Heart right ventricle (tissue), 16 donors: ENCODE results near the gene ADPRS. TPM values are rescaled to one million over a fixed set of nuclear protein-coding genes. Genes with fewer than 3 reads are reported as not detected.

Experiments used
- ATAC-seq, 8 donors: fragments of 200-7000 bp; cut with Tn5 transposase; one replicate each; pipeline ENCODE4 v1.9.1; 2020; ENCODE audit warnings: mild to moderate bottlenecking in 8 of 8, moderate library complexity in 8 of 8, moderate number of reproducible peaks in 1 of 8
- DNase-seq, 2 donors: peaks; one replicate each; pipeline ENCODE4 v3.0.0-alpha.2; 2020
- H3K27ac ChIP-seq, 10 donors: fragments of 200-600 bp; sonication (generic) in 2 of 10; one replicate each; pipeline versions ENCODE4 v1.5.0 to v1.8.0; 2020 to 2022; ENCODE audit warnings: mild to moderate bottlenecking in 3 of 10
- H3K27me3 ChIP-seq, 7 donors: fragments of 200-600 bp; one replicate each; pipeline ENCODE4 v1.8.0; 2021 to 2022; ENCODE audit warnings: mild to moderate bottlenecking in 2 of 7
- H3K36me3 ChIP-seq, 9 donors: fragments of 200-600 bp; sonication (generic) in 1 of 9; one replicate each; pipeline versions ENCODE4 v1.5.0 to v1.8.0; 2020 to 2022; ENCODE audit warnings: mild to moderate bottlenecking in 2 of 9
- H3K4me1 ChIP-seq, 9 donors: fragments of 200-600 bp; sonication (generic) in 1 of 9; one replicate each; pipeline versions ENCODE4 v1.5.0 to v1.8.0; 2020 to 2022; ENCODE audit warnings: mild to moderate bottlenecking in 4 of 9
- H3K4me3 ChIP-seq, 10 donors: fragments of 200-600 bp; sonication (generic) in 2 of 10; one replicate each; pipeline versions ENCODE4 v1.5.0 to v1.8.0; 2020 to 2022; ENCODE audit warnings: mild to moderate bottlenecking in 7 of 10, moderate library complexity in 2 of 10
- H3K9me3 ChIP-seq, 11 donors: fragments of 200-600 bp in 10 of 11; sonication (generic) in 2 of 11; one replicate each; pipeline versions ENCODE4 v1.5.0 to v1.8.0; 2013 to 2022; ENCODE audit warnings: mild to moderate bottlenecking in 2 of 11, control low read depth in 1 of 11, moderate library complexity in 1 of 11
- WGBS, 2 donors: extraction: QIAGEN DNeasy Blood & Tissue Kit; methylation state at CpG; one replicate each; pipeline ENCODE4 v1.1.7; 2013; ENCODE audit warnings: inconsistent platforms in 1 of 2; 5-methylcytosine and 5-hydroxymethylcytosine counted together
- intact Hi-C, 10 donors: fragments of 100-400 bp; cut with DNase I; formaldehyde crosslinking; loops; one replicate each; pipeline versions ENCODE4 v1.11.1 to v1.14.2; 2022
- long read RNA-seq, 3 donors: library from polyadenylated mRNA; unstranded; transcript quantifications; one replicate each; pipeline ENCODE4 v2.0.0, GENCODE V29; 2020 to 2021
- polyA plus RNA-seq, 2 donors: library from polyadenylated mRNA; stranded (reverse); fragments of 200-250 nt; gene quantifications; one replicate each; pipeline ENCODE4 v1.2.3, GENCODE V29; 2013
- total RNA-seq, 10 donors: library from RNA; stranded (reverse); fragmentation: NEBNext Ultra II Directional in 3 of 10; extraction: Animal tissue kit (Norgen Biotek cat#: 25700) in 3 of 10; gene quantifications; one replicate each; pipeline versions ENCODE4 v1.2.1 to v1.2.4, GENCODE V29; 2021 to 2023
- TF ChIP-seq, protein P1 (sequence below), 9 donors: fragments of 200-600 bp; sonication (generic) in 2 of 9; IDR thresholded peaks; one replicate each; pipeline versions ENCODE4 v1.5.0 to v1.8.0; 2021 to 2022; ENCODE audit warnings: antibody characterized with exemption in 9 of 9, mild to moderate bottlenecking in 5 of 9, moderate library complexity in 1 of 9
- donor health status: Arrhythmogenic right ventricular cardiomyopathy.
- donor health status: ischemic (EF 13 %, LVEDD 7.1; RV severe dilation, severe dysfunction).
- donor health status: healthy with polysubstance abuse.
- donor health status: DM: no; HTN: yes; CAD: no.
- donor health status: DM: no; HTN: no; CAD: no.
- donor health status: ischemic (EF 25% LVEDD 6.9; RV normal size, moderate dysfunction).
- donor health status: ischemic (EF 25% LVEDD 5.7; RV mildly dilated, moderate dysfunction).
- donor health status: healthy.
- donor health status: DM: yes; HTN: yes; CAD: no.
- donor health status: Ischemic cardiomyopathy.
- donor health status: ischemic (EF 35%, LVEDD 5.7; RV mildly dilated, moderate dysfunction).
- donor health status: nonischemic (EF 11% LVEDD 7.7; RV severe dilation, severe dysfunction).
- donor health status: DM: yes; HTN: yes; CAD: no.
- donor health status: PGD.
- donor health status: ischemic (EF 29% LVEDD 5.4; RV normal size, mild dysfunction).
- donor health status: nonischemic (EF 23%, LVEDD 6.1; RV moderate dilation, normal function).

ADPRS gene, protein sequence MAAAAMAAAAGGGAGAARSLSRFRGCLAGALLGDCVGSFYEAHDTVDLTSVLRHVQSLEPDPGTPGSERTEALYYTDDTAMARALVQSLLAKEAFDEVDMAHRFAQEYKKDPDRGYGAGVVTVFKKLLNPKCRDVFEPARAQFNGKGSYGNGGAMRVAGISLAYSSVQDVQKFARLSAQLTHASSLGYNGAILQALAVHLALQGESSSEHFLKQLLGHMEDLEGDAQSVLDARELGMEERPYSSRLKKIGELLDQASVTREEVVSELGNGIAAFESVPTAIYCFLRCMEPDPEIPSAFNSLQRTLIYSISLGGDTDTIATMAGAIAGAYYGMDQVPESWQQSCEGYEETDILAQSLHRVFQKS
- total RNA-seq (10 to 100 TPM; 11.0 to 24.3 (median 15.6) TPM), polyA plus RNA-seq (10 to 100 TPM; 18.9 to 23.0 TPM)
- long read RNA-seq, donor 1, transcript ADPRHL2-201 (6 exons, 1,668 nt) = major isoform, 31 of 42 reads
- long read RNA-seq, donor 1, partial matches to known transcripts = 9 of 42 reads
- long read RNA-seq, donor 1, other reads (novel, unspliced or antisense) = 2 of 42 reads
- long read RNA-seq, donor 2, transcript ADPRHL2-201 (6 exons, 1,668 nt) = major isoform, 44 of 48 reads
- long read RNA-seq, donor 2, partial matches to known transcripts = 2 of 48 reads
- long read RNA-seq, donor 2, other reads (novel, unspliced or antisense) = 2 of 48 reads
- long read RNA-seq, donor 3, transcript ADPRHL2-201 (6 exons, 1,668 nt) = major isoform, 81 of 87 reads
- long read RNA-seq, donor 3, partial matches to known transcripts = 5 of 87 reads
- long read RNA-seq, donor 3, other reads (novel, unspliced or antisense) = 1 of 87 reads

DNA sequence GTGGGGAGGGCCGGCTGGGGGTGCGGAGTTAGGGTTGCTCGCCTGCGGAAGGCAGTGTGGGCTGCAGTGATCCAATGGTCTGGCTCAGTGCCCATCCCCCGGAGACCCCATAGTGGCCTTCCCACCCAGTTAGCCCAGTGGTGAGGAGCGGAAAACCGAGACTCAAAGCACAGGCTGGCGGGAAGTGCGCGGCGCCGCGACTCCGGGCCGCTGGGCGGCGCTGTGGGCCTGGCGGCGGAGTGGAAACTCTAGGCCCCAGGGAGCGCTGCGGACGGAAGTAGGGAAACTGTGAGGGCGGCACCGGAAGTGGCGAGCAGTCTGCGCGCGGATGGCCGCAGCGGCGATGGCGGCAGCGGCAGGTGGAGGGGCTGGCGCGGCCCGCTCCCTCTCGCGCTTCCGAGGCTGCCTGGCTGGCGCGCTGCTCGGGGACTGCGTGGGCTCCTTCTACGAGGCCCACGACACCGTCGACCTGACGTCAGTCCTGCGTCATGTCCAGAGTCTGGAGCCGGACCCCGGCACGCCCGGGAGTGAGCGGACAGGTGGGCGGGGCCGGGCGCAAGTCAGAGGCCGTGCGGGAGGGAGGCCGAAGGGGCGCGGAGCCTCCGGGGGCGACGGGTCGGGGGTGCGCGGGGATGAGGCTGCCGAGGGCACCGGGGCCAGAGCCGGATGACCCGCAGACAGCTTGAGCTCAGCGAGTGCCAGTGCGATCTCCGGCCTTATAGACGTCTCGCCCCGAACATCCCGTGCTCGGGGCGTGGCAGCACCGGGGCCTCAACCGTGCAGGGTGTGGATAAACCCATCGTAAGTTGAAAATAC, at the start of gene ADPRS:
Gene ADPRS, plus strand, starts transcription at position 316 of the 816 bp plus-strand sequence. Its CDS starts 13 bp downstream, at position 329.
- no peaks in the 10 kb centered on the region for H3K9me3 ChIP-seq
- H3K4me1 ChIP-seq = peaks cover 3 to 53% (median 48%) of the 10 kb centered on the region in 9 donors
- peak within 1 kb of the TSS; percentile 81 to 99 (median 92) for H3K4me3 ChIP-seq
- TF ChIP-seq, protein P1, sequence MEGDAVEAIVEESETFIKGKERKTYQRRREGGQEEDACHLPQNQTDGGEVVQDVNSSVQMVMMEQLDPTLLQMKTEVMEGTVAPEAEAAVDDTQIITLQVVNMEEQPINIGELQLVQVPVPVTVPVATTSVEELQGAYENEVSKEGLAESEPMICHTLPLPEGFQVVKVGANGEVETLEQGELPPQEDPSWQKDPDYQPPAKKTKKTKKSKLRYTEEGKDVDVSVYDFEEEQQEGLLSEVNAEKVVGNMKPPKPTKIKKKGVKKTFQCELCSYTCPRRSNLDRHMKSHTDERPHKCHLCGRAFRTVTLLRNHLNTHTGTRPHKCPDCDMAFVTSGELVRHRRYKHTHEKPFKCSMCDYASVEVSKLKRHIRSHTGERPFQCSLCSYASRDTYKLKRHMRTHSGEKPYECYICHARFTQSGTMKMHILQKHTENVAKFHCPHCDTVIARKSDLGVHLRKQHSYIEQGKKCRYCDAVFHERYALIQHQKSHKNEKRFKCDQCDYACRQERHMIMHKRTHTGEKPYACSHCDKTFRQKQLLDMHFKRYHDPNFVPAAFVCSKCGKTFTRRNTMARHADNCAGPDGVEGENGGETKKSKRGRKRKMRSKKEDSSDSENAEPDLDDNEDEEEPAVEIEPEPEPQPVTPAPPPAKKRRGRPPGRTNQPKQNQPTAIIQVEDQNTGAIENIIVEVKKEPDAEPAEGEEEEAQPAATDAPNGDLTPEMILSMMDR (IDR thresholded peaks at IDR 0.05) = peak; percentile 96 to 100 (median 99)
- intact Hi-C loops = loop anchor here in 4 of 10 donors (5.0 to 10.0 kb wide), 3 partner anchors 154 to 231 kb away; partner anchors contain the start of genes AGO1 (in 2 of the 4) and AGO3 (in 1 of the 4)
- peaks cover 0 to 39% (median 20%) of the 10 kb centered on the region in 9 donors for H3K36me3 ChIP-seq
- WGBS, 2 donors = 0 to 1% methylated on average over 77 to 84 of the region's 84 CpGs
- peak within 1 kb of the TSS; percentile 74 to 98 (median 90) for H3K27ac ChIP-seq
- peaks cover 4 to 24% (median 21%) of the 10 kb centered on the region in 7 donors for H3K27me3 ChIP-seq
- DNase-seq (peak; percentile 89), ATAC-seq (peak; percentile 89 to 96 (median 92))

DNA sequence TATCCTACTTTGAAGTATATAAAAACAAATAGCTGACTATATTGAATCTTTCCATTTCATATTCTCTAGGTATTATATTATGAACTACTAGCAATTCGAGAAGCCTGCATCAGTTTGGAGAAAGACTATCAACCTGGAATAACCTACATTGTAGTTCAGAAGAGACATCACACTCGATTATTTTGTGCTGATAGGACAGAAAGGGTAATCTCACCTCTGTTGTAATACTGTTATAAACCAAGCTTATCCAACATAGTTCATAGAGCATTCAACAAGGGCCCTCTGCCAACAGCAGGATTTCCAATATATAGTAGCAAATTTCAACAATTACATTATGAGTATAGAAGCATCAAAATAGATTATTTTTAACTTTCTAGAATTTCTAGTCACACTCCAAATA, 48.5 kb upstream of the ADPRS start:
- no peaks in the 10 kb centered on the region for H3K9me3 ChIP-seq
- H3K4me1 ChIP-seq = peaks cover 0 to 4% (median 0%) of the 10 kb centered on the region in 9 donors
- DNase-seq = no peak
- H3K4me3 ChIP-seq = no peak overlapping the region
- intact Hi-C loops = no loop called here
- no peaks in the 10 kb centered on the region for H3K27me3 ChIP-seq
- WGBS, 2 donors = 87 to 91% methylated on average over 2 of the region's 2 CpGs
- TF ChIP-seq, protein P1 (IDR thresholded peaks at IDR 0.05) = no peak
- H3K27ac ChIP-seq = no peak overlapping the region
- peaks cover 0 to 99% (median 43%) of the 10 kb centered on the region in 9 donors for H3K36me3 ChIP-seq
- ATAC-seq = no peak

DNA sequence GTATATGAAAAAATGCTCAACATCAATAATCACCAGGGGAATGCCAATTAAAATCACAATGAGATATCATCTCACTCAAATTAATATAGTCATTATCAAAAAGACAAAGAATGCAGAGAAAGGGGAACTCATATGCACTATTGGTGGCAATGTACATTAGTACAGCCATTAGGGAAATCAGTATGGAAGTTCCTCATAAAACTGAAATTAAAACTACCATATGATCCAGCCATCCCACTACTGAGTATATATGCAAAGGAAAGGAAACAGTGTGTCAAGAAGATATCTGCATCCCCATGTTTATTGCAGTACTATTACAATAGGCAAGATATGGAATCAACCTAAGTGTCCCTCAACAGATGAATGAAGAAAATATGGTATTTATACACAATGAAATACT, 36.9 kb upstream of the ADPRS start:
- TF ChIP-seq, protein P1 (IDR thresholded peaks at IDR 0.05) = no peak
- H3K9me3 ChIP-seq = peaks cover 0 to 12% (median 0%) of the 10 kb centered on the region in 11 donors
- peaks cover 0 to 94% (median 40%) of the 10 kb centered on the region in 9 donors for H3K36me3 ChIP-seq
- H3K27me3 ChIP-seq = no peaks in the 10 kb centered on the region
- DNase-seq (no peak), ATAC-seq (no peak)
- no peak overlapping the region for H3K27ac ChIP-seq
- intact Hi-C loops = no loop called here
- peaks cover 0 to 4% (median 0%) of the 10 kb centered on the region in 9 donors for H3K4me1 ChIP-seq
- no peak overlapping the region for H3K4me3 ChIP-seq
